Ectodermal cell (in vitro differentiated cells): Measurements from ENCODE around the gene COL5A1.

ENCODE experiments used
- H3K27ac ChIP-seq: 2 replicates; pipeline ENCODE4 v1.7.0; 2013; ENCODE audit warnings: mild to moderate bottlenecking, low read depth, low read length; ENCODE audit not compliant: insufficient read depth, poor library complexity, severe bottlenecking
- H3K27me3 ChIP-seq: 2 replicates; pipeline ENCODE4 v1.7.0; 2013; ENCODE audit warnings: mild to moderate bottlenecking, low read length; ENCODE audit not compliant: insufficient read depth, control insufficient read depth, poor library complexity, severe bottlenecking
- H3K36me3 ChIP-seq: one replicate; pipeline ENCODE4 v1.7.0; 2013; ENCODE audit warnings: low read length; ENCODE audit not compliant: control insufficient read depth, insufficient read depth
- H3K4me1 ChIP-seq: one replicate; pipeline ENCODE4 v1.7.0; 2013; ENCODE audit warnings: low read length; ENCODE audit not compliant: control insufficient read depth, insufficient read depth
- H3K4me3 ChIP-seq: 2 replicates; pipeline ENCODE4 v1.7.0; 2013; ENCODE audit warnings: low read depth, low read length, control low read depth; ENCODE audit not compliant: insufficient read depth
- H3K9me3 ChIP-seq: 2 replicates; pipeline ENCODE4 v1.7.0; 2013; ENCODE audit warnings: mild to moderate bottlenecking, low read length, moderate library complexity; ENCODE audit not compliant: control insufficient read depth
- WGBS, 2 experiments: methylation state at CpG; one replicate each; pipeline ENCODE4 v1.1.7; 2013; ENCODE audit warnings: missing lambda C conversion rate in 2 of 2; 5-methylcytosine and 5-hydroxymethylcytosine counted together

The COL5A1 gene

GRCh38 chr9:134765785-134766184 lies 124.2 kb downstream of the COL5A1 start:
- H3K9me3 ChIP-seq, result no peaks in the 10 kb centered on the region
- no peak overlapping the region for H3K27ac ChIP-seq
- no peaks in the 10 kb centered on the region for H3K27me3 ChIP-seq
- H3K4me1 ChIP-seq, result no peaks in the 10 kb centered on the region
- H3K4me3 ChIP-seq, result no peak overlapping the region
- WGBS, 2 experiments, result 93 to 94% methylated on average over 15 of the region's 15 CpGs
- no peaks in the 10 kb centered on the region for H3K36me3 ChIP-seq

- no peaks in the 10 kb centered on the region for H3K27me3 ChIP-seq
- H3K4me3 ChIP-seq, result no peak overlapping the region
- 87% methylated on average over 8 of the region's 8 CpGs for WGBS, 2 experiments
- no peaks in the 10 kb centered on the region for H3K36me3 ChIP-seq
- H3K4me1 ChIP-seq, result no peaks in the 10 kb centered on the region
- no peaks in the 10 kb centered on the region for H3K9me3 ChIP-seq
- H3K27ac ChIP-seq, result no peak overlapping the region
Observed at GRCh38 chr9:134766587-134766986, 125.0 kb downstream of the COL5A1 start.

DNA sequence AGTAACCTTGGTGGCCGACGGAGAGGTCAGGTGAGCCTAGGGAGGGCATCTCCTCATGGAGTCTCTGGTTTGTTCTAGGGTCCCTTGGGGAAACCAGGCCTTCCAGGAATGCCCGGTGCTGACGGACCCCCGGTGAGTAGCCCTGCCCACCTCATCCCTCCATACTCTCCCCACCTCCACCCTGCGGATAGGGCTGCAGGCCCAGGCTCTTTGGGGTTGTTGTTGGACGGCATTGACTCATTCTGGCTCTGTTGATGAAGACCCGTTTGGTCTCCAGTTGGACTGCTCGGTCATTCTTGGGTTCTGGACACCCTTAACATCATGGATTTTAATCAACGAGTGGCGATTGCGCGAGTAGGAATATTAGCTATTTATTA lies 126.7 kb downstream of the COL5A1 start:
- no peaks in the 10 kb centered on the region for H3K4me1 ChIP-seq
- H3K36me3 ChIP-seq, result no peaks in the 10 kb centered on the region
- no peak overlapping the region for H3K4me3 ChIP-seq
- no peak overlapping the region for H3K27ac ChIP-seq
- WGBS, 2 experiments, result 91 to 94% methylated on average over 13 of the region's 13 CpGs
- H3K27me3 ChIP-seq, result no peaks in the 10 kb centered on the region
- no peaks in the 10 kb centered on the region for H3K9me3 ChIP-seq

- no peaks in the 10 kb centered on the region for H3K36me3 ChIP-seq
- no peaks in the 10 kb centered on the region for H3K27me3 ChIP-seq
- H3K27ac ChIP-seq, result no peak overlapping the region
- WGBS, 2 experiments, result 94 to 96% methylated on average over 23 of the region's 23 CpGs
- no peaks in the 10 kb centered on the region for H3K4me1 ChIP-seq
- no peaks in the 10 kb centered on the region for H3K9me3 ChIP-seq
- H3K4me3 ChIP-seq, result no peak overlapping the region
Observed at GRCh38 chr9:134768709-134769351, 127.2 kb downstream of the COL5A1 start.

DNA sequence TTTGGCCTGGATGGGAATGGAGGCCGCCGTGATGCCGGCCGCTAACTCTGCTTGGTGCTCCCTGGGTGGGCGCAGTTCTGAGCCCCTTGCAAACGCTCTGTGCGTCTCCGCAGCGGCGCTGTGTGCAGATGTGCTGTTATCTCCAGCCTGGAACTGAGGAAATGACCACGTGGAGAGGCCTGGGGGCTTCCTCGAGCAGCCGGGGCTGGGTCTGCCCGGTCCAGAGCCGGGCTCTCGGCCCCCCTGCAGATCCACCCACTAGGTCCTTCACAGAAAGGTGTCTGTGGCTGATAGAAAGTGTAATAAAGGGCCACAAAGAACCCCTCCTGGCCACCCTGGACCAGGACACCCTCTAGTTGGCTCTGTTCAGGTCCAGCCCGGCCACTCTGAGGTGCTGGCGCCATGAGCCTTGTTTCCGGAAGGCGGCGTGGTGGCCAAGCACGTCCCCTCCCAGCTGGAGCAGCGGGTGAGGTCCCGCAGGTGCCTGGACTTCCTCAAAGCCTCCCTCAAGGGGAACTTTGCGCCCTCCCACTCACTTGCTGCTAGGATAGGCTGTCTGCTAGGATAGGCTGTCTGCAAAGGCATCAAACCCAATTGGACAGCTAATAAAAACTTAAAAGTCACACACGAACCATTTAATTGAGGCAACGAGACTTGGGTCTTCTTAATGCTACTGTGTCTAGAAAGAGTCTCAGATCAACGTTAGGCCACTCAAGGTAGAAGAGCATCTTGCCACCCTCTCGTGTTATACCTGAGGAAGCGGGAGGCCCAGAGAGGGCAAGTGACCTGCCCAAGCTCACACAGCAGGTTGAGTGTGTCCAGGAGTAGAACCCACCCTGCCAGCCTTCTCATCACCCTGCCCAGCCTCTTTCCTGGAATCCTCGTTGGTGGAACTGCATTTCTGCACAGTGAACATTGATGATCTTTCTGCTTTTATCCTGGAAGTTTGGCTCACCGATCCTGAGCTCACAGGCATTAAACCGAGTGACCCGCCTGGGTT lies 129.7 kb downstream of the COL5A1 start:
- H3K27me3 ChIP-seq, result no peaks in the 10 kb centered on the region
- no peaks in the 10 kb centered on the region for H3K9me3 ChIP-seq
- WGBS, 2 experiments, result 93 to 94% methylated on average over 34 of the region's 34 CpGs
- H3K4me3 ChIP-seq, result no peak overlapping the region
- H3K4me1 ChIP-seq, result no peaks in the 10 kb centered on the region
- H3K27ac ChIP-seq, result no peak overlapping the region
- no peaks in the 10 kb centered on the region for H3K36me3 ChIP-seq

DNA sequence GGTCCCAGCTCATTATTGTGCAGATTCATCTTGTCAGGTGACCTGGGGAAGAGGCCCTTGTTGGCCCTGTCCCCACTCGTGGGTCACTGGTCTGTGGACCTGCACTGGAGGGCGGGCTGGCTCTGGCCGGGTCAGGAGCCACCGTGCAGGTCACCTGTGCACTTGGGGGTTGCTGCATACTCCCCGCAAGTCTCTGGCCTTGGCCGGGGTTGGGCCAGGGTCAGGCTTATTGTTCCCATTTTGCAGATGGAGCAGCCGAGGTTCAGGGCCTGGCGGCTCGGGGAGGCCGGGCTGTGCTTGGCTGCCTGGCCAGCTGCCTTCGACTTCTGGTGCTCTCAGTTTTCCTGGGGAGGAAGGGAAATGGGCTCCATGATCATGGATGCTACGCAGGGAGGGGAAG lies 130.7 kb downstream of the COL5A1 start:
- Histone ChIP-seq H3K4me3 (no peak overlapping the region), H3K36me3 (no peaks in the 10 kb centered on the region), H3K27ac (no peak overlapping the region), H3K27me3 (no peaks in the 10 kb centered on the region), H3K9me3 (no peaks in the 10 kb centered on the region), H3K4me1 (no peaks in the 10 kb centered on the region)
- WGBS, 2 experiments, result 90 to 91% methylated on average over 12 of the region's 12 CpGs

- Histone ChIP-seq H3K27me3 (no peaks in the 10 kb centered on the region), H3K9me3 (no peaks in the 10 kb centered on the region), H3K36me3 (no peaks in the 10 kb centered on the region), H3K27ac (no peak overlapping the region), H3K4me1 (no peaks in the 10 kb centered on the region), H3K4me3 (no peak overlapping the region)
- 92 to 94% methylated on average over 11 of the region's 11 CpGs for WGBS, 2 experiments
Observed at GRCh38 chr9:134773842-134774241, 132.2 kb downstream of the COL5A1 start.

GRCh38 chr9:134774410-134774809 lies 132.8 kb downstream of the COL5A1 start:
- Histone ChIP-seq H3K36me3 (no peaks in the 10 kb centered on the region), H3K27me3 (no peaks in the 10 kb centered on the region), H3K4me1 (no peaks in the 10 kb centered on the region), H3K27ac (no peak overlapping the region), H3K4me3 (no peak overlapping the region), H3K9me3 (no peaks in the 10 kb centered on the region)
- 83% methylated on average over 10 of the region's 10 CpGs for WGBS, 2 experiments

DNA sequence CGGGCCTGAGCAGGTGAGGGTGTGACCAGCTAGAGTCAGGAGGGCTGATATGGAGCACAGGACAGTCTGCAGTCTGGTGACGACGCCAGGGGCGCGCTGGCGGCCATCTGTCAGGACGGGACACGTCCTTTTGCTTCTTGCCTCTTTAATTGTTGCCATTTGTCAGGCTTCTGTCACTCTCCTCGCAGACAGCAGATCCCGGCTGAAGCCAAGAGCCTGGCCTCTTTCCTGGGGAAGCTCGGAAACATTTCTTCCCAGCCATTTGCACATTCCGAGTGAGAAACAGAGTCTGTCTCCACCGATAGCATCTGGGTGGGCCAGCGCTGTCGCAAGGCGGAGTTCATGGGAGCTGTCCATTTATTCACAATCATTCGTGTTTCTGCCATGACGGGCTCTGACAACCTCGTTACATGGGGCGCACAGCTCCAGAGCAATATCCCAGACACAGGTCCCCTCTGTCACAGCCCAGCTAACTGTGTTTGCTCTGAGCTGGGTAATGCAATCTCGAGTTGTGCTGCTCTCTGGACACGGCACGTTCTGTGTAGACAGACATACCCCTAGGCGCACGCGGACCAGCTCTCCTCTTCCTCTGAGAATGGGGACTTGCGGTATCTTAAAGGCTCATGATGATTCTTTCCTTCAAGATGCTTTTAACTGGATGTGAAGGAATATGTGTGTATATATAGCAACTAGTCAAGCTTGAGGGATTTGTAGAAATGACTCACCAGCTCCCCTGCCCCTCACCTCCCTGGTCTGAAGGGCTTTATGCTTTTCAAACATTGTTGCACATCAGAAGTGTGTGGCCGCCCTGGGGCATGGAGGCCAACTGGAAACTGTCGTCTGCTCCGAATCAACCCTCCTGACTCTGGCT lies 133.7 kb downstream of the COL5A1 start:
- Histone ChIP-seq H3K9me3 (no peaks in the 10 kb centered on the region), H3K27me3 (no peaks in the 10 kb centered on the region), H3K36me3 (no peaks in the 10 kb centered on the region), H3K4me1 (no peaks in the 10 kb centered on the region), H3K4me3 (no peak overlapping the region), H3K27ac (no peak overlapping the region)
- WGBS, 2 experiments, result 92 to 93% methylated on average over 30 of the region's 30 CpGs
